GM18951 (cell line): ENCODE data around the gene EML1.

Source experiments
- POLR2A ChIP-seq: IDR thresholded peaks from 4 replicates; pipeline ENCODE4 v1.6.1; 2011; ENCODE audit warnings: mild to moderate bottlenecking; ENCODE audit not compliant: insufficient read length, insufficient read depth; ENCODE audit errors: extremely low read depth
- in situ Hi-C: fragments of 300-500 bp; cut with MboI; formaldehyde crosslinking; loops from one replicate; pipeline ENCODE4 v1.12.0; 2022; ENCODE audit warnings: low sequenced_read_pairs, mixed read lengths, inconsistent platforms; ENCODE audit not compliant: unreplicated experiment

Gene EML1

DNA sequence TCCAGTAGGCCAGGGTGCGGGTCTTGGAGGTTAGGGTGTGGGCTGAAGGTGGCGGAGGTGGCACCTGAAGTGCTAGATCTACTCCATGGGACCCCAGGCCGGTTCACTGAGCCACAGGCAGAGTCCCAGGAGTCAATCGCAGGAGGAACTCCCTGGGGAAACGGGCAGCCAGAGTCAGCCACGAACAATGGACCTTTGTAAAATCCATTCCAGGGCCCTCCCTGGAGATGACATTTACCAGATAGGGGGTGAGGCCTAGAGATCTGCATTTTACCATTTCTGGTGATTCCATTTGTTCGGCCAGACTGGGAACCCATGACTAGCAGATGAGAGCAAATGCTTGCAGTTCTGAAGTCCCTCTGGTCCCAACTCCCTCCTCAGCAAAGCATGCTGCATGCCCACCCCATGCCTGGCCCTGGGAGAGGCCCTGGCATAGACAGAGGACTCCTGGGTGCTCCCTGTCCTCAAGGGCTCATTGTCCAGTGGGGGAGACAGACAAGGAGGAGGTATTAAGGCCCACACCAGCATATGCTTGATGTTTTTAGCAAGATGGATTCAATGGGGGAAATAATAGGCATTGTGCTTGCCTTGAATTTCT, 115.5 kb downstream of the EML1 start:
- in situ Hi-C loops = no loop called here
- TF ChIP-seq POLR2A = no peak

DNA sequence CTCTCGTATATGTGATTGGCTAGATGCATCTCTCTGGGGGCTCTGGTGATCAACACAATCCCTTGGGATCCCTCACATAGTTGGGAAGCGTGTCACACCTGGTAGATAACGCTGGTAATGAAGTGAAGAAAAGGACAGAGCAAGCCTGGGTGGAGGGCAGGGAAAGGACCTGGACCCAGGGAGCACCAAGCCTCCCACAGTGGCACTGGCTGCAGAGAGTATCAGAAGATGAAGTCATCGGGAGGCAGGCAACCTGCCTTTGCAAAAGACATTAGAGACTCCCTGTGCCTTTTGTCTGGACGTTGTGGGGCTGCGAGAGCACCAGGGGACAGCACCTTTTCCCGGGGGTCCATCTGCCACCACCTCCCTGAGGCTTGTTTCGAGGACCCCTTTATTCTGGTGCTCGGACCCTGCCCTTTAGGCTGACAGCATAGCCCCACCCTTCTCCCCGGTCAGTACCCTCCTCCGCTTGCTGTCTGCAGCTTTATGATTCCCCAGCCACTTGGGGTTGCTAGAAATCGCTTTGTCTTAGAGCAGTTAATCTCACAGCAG, 116.4 kb downstream of the EML1 start:
- TF ChIP-seq POLR2A = no peak
- in situ Hi-C loops = no loop called here

DNA sequence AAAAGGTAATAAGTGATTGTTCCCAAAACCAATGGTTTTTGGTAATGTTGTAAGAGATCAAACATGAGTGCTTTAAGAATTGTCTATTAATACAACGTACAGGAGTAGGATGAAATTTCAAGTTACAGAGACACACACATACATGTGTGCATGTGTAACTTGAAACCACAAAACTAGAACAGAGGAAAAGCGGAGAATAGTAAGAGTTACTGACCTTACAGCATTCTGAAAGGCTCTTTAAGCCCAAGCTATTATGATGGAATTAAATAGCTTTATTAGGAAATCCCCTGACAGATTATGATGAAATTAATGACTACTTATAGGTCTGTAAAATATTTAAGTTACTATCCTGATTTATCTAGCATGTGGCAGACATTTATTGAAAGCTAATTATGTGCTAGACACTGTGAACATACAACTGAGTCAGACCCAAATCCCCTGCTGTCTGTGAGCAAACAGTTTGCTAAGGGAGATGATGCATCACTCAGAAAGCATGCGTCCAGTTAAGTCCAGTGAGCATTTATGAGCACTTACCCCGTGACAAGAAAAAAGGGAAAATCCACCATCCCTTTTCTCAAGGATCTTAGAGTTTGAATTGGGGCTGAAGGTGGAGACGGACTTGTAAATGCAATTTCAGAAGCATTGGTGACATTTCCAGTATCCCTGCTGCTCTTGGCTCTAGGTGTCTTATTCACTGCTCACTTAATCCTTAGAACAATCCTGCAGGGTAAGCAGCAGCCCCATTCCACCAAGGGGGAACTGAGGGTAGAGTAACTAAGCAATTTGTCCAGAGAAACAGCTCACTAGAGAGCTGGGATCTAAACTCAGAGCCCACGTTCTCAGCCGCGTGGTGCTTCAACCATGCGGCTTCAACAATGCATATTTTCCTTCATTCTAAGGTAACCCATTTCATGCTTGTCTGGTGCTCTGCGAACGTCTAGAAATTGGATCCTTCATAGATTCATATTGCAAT, 117.4 kb downstream of the EML1 start:
- in situ Hi-C loops = no loop called here
- no peak for TF ChIP-seq POLR2A

DNA sequence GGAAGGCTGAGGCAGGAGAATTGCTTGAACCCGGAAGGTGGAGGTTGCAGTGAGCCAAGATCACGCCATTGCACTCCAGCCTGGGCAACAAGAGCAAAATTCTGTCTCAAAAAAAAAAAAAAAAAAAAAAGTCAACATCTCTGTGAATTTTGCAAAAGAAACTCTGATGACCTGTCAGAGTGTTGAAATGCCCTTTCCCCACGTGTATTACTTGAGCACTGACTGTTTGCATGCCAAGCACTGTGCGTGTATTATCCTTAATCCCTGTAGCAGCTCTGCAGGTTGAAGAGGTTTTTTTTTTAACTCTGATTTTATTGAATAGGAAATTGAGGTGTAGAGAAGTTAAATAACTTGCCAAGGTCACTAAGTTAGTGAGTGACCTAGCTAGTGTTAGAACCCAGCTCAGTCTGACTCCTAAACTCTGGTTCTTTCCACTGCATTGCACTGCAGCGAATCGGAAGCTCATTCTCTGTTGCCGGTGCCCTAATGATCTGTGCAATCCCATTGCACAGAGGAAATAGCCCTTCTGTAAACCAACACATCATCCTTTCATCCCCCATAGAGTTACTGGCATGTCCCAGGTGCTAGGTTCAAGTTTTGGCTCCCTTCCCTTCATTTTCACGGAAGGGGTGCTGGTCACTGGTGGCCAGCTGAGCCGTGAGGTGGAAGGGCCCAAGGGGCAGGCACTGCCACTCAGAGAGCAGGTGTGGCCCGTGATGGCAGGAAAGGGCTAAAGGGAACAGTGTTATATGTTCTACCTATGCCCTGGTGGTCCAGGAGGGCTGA, 122.3 kb downstream of the EML1 start:
- TF ChIP-seq POLR2A = no peak
- in situ Hi-C loops = no loop called here

DNA sequence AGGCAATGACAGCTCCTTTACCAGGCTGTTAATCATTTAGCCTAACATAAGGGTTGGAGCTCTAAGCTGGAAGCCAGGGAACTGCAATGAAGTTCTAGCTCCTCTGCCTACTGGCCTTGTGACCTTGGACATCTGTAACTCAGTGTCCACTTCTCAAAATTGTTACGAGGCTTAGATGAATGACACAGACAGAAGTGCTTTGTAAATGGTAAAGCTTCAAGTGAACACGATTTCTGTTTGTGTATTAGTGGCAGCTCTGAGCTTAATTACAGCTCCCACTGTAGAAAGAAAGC, 122.8 kb downstream of the EML1 start:
- TF ChIP-seq POLR2A = no peak
- in situ Hi-C loops = no loop called here

DNA sequence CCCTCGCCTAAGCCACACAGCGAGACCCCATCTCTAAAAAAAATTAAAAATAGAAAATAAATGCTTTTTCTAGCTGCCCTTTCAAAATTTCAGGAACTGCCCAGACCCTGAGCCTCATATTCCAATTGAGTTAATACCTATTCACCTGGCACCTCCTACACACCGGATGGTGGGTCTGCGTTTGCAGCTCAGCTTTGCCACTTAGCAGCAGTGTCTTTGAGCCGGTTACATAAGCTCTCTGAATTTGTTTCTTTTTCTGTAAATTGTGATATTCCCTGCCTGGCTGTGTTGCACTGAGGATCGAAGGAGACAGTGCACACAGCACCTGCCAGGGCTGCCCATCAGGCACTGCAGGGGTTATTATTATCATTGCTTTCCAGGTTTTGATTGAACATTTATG, 125.6 kb downstream of the EML1 start:
- in situ Hi-C loops = no loop called here
- no peak for TF ChIP-seq POLR2A

DNA sequence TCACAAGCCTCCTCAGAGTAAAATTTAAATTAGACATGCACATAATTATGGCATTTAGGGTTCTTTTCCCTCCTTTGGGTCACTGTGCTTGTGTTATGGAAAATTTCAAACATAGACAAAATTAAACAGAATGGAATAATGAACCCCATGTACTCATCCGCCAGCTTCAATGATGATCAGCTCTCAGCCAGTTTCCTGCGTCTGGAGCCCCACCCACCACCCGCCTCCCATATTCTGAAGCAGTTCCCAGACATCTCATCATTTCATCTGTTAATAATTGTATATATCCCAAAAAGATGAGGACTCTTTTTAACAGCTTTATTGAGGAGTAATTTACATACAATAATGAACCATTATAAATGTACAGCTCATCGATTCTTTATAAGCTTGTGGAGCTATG, 128.2 kb downstream of the EML1 start:
- no peak for TF ChIP-seq POLR2A
- in situ Hi-C loops = no loop called here

DNA sequence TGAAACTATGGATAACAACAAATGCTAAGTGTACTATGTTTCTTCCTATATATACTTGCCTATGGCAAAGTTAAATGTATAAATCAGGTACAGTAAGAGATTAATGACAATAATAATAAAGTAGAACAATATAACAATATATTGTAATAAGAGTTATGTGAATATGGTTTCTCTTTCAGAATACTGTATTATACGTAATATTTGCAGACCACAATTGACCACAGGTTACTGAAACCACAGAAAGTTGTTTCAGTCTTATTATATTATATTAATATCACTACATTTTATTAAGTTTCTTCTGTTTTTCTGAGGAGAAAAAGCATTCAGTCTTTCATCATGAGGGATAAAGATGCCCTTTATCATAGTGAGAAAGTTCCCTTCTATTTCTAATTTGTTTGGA, 131.2 kb downstream of the EML1 start:
- in situ Hi-C loops = no loop called here

DNA sequence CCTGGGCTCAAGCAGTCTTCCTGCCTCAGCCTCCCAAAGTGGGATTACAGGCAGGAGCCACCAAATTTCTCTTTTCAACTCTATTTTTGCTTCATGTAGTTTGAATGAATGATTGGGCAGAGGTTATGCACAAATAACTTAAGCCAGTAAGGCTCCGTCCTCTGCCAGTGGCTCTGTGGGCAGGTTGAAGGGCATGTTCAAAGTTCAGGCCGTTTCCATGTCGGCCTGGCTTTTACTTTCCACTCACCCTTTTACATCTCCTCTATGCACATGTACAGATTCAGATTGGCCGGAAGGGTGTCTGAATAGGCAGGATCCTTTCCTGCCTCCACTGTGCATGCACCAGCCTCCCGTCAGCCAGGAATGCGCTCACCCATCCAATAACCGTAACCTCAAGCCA, 132.3 kb downstream of the EML1 start:
- no peak for TF ChIP-seq POLR2A
- in situ Hi-C loops = no loop called here

More for the DNA sequence above, 131.2 kb downstream of the EML1 start:
- no peak for TF ChIP-seq POLR2A

DNA sequence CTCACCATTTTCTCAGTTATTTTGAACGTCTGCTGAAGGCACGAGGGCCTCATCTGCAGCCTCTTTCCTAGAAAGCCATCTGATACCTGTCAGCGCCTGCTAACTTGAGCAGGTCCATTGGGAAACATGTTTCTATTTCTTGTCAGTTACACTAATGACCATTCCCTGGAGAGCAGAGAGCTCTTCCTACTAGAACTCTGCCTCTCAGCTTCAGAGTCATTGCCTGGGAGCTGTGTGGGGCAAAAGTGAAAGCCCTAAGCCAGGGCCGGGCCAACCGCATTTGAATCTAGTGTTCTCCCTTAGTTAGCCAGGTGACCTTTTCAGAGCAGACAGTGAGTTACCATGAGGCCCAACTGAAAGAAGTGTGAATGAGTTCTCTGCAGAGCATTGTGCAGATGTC, 135.8 kb downstream of the EML1 start:
- TF ChIP-seq POLR2A = no peak
- in situ Hi-C loops = no loop called here

DNA sequence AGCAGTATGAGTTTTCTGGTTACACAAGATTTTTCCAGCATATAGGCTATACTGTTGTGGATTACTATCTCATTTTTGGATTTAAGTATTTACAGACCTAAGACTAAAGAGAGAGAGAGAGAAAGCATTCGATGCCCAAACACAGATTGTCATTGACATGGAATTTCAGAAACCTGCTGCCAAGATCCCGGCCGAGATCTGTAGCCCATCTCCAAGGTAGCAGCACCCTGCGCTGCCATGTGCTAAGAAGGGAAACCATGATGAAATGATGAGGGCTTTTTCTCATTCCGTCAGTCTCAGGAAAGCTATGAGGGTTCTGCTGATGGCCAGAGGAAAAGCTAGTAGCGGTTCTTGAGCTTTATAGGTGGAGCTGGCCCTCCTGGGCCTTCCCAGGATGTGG, 136.4 kb downstream of the EML1 start:
- in situ Hi-C loops = no loop called here
- TF ChIP-seq POLR2A = no peak

DNA sequence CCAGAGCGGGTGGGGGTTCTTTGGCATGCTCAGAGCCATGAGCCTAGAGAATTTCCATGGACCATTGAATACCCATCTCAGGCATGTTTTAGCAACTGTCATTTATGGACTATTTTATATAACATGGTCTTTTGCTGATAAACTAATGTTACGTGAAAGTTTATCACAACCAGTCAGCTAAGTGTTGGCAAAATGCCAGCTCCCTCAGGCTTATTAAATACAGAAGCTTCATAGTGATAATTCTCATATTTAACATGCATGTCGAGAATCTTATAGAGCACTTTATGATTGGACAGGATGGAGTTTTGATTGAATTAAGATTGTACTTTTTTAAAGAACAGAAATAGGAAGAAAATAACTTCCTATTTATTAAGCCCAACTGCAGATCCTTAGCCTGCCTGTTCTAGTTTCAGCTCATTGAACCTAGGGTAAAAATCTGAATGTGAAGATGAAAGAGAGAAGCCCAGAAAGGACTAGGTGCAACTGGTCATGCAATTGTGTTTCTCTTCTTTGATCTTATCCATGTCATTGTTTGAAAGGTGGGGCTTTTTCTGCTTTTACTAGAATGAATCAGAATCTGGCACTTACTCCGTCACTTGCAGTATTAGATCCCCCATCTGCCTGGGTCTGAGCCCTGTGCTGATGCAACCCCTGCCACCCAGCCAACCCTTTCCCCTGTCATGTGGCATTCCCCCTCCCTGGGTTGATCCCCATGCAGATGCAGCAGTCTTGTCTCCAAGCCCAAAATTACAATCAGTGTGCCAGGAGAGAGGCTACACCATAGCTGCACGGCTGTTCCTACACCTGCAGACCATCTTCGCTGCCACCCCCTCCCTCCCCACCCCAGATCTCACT, 137.4 kb downstream of the EML1 start:
- no peak for TF ChIP-seq POLR2A
- in situ Hi-C loops = no loop called here

DNA sequence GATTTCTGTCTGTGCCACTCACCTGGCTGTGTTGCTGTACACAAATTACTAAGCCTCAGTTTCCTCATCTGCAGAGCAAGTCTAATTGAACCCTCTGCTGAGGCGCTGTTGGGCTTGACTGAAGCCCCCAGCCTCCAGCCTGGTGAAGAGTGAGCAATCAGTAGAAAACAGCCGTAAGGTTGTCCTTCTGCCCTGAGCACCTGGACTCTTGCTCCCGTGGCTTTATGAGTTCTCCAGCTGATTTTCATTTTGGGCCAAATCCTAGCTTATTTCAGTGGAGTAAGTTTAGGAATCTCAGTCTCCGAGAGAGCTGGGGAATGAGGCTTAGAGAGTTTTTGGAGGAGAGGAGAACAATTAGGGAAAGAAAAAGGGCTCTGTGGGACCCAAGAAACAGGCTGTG, 138.1 kb downstream of the EML1 start:
- in situ Hi-C loops = no loop called here
- TF ChIP-seq POLR2A = no peak

DNA sequence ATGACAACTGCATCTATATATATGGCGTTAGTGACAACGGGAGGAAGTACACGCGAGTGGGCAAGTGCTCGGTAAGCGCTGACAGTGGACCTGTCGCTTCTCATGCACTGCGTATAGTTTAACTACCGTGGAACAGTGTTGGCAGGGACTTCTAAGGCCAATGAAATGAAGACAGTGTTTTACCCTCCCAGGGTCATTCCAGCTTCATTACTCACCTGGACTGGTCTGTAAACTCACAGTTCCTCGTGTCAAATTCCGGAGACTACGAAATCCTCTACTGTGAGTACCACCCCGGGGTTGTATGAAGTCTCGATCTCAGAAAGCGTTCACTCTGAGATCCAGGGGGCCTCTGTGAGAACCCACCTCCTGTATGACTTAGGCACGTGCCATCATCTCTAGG, 142.8 kb downstream of the EML1 start:
- in situ Hi-C loops = no loop called here
- TF ChIP-seq POLR2A = no peak
